LHCN-M2 (cell line): Measurements from ENCODE around the gene MAP3K9. TPM values are rescaled to one million over a fixed set of nuclear protein-coding genes. Genes with fewer than 3 reads are reported as not detected.

ENCODE experiments used
- DNase-seq: peaks from one replicate; pipeline ENCODE4 v3.0.0-alpha.2; 2012; ENCODE audit warnings: low read depth
- total RNA-seq: library from RNA; depleted of rRNA; stranded (reverse); fragments of >200 nt; gene quantifications from 2 replicates; pipeline ENCODE4 v1.2.3, GENCODE V29; 2014

The MAP3K9 gene
- total RNA-seq, 1 experiment from 2014 or later, result 0.75 TPM

- DNase-seq, result no peak
Measured at GRCh38 chr14:70821584-70822529, 12.5 kb upstream of the MAP3K9 start.

GRCh38 chr14:70816525-70816924, 7.2 kb upstream of the MAP3K9 start:
- no peak for DNase-seq

DNA sequence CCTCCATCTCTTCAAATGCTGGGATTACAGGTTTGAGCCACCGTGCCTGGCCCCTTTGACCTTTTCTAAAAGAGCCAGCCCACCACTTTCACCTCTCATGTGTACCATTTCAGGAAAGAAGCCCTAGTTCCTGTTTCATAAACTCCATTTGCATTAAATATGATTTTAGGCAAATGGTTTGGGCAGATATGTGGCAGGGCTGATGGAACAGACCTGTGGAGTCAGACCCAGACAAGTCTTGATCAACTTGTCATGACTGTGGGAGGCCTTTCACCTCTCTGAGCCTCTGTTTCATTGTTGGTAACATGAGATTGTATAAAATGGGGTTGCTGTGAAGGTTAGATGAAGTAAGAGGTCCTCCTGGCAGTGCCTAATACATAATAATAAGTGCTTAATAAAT, 5.2 kb upstream of the MAP3K9 start:
- no peak for DNase-seq

DNA sequence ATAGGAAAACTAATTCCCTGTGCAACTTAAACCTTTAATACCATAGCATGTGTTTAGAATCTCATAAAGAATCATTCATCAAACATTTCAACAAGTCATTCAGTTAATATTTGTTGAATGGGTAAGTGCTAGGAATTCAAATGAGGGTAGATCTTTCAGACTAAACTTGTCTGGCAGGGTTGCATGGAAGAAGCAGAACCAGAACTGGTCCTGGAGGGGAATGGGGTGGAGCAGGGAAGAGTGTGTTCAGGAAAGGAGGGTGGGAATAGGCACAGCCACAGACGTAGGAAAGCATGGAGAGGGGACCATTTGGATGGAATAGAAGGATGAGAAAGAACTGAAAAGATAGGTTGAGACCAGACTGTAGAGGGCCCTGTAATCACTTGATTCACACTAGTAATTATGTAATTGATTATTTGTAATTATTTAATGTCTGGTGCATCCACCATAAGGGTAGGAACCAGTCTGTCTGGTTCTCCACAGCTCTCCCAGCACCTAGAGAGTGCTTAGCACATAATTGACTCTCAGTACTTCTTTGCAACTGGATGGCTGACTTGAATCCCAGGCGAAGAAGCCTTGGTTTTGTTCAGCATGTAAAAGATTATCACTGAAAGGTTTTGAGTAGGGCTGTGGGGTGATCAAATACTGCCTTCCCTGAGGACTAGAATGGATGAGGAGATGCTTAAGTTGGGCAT, 3.0 kb upstream of the MAP3K9 start:
- DNase-seq, result no peak

- DNase-seq, result no peak
Measured at GRCh38 chr14:70811578-70811977, 2.3 kb upstream of the MAP3K9 start.

DNA sequence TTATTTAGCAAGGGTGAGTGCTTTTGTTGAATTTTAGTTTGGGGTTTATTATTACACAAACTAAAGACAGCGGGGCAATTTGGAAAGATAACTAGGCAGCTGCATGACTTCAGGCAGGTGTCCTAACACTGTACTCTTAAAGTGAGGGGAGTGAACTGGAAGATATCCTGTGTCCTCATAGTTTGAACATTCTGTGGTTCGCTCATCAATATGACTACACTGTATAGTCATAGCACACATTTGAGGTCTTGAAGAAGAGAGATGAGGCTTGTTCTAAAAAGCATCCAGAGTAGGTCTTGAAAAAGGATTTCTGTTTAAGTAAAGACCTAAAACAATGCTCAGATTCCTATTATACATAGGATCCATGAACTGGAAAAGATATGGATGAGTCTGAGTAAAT, 1.7 kb upstream of the MAP3K9 start:
- no peak for DNase-seq

DNA sequence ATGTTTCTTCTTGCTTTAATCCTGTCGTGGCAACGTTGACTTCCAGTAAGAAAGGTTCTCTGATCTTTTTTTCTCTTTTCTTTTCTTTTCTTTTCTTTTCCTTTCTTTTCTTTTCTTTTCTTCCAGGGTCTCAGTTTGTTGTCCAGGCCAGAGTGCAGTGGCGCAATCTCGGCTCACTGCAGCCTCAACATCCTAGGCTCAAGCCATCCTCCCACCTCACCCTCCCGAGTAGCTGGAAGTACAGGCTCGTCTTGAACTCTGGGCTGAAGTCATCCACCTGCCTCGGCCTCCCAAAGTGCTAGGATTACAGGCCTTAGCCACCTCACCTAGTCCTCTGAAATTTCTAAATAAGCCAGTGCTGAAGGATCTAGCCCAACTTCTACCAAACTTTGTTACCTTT, 1.3 kb upstream of the MAP3K9 start:
- no peak for DNase-seq

- no peak for DNase-seq
Measured at GRCh38 chr14:70808416-70809224, 693 bp downstream of the MAP3K9 start.

DNA sequence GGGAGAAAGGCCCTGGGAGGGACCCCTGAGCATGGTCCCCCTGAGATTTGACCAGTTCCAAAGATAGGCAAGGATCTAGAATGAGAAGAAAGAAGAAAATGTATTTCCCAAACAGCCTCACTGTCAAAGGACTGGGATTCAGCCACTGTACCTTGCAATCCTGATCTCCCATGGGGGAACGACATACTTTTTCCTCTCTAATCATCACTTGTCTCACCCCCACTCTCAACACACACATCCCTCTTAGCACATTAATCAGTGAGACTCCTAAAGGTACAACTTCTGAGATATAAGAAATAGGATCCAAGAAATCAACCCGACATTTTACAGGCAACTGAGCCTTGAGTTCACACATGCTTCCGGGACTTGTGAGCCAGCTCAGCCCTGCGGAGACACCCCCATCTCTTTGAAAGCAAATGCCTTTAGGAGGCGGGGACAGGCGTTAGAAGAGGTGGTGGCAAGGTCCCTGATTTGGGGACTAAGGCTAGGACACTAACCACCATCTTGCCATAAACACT, 1.4 kb downstream of the MAP3K9 start:
- no peak for DNase-seq

GRCh38 chr14:70804556-70805162, 4.7 kb downstream of the MAP3K9 start:
- DNase-seq, result no peak

DNA sequence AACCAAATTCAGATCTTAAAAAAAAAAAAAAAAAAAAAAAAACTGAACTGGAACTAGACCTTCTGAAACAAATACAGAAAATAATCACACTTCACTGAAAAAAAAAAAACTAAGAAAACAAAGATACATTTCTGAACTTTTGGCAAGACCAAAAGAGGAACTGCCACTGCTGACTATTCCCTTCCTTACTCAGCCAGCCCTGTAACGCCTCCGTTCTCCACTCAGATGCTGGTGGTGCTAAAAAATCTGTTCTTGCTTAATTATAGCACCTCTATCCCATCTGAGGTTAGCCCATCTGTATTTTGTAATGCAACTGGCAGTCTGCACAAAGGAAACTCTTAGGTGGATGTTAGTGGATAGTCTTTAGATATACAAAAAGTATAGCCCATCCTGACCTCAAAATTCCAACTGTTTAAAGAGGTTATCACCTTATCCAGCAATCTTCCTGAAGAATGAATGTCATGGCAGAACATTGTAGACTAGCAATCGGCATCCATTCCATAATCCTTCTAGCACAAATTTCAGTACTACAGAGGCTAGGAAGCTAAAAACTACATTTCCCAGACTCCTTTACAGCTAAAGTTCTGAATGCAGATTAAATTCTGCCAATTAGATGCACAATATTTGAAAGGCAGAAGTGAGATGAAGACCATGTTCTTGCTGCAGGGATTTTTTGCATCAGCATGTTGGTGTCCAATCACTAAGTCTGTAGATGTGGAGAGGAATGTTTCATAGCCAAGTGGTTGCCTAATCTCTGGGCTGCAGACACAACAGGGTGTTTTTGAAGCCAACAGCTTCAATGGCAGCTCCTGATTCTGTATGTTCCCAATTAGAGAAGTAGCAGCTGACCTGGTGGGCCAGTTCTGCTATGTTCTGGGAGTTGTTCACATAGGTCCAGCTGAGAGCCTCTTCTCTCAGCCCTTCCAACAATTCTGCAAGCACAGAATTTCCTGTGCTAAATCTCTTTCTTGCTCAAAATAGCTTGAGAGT, 5.7 kb downstream of the MAP3K9 start:
- DNase-seq, result no peak

GRCh38 chr14:70802379-70802778, 6.9 kb downstream of the MAP3K9 start:
- DNase-seq, result no peak

DNA sequence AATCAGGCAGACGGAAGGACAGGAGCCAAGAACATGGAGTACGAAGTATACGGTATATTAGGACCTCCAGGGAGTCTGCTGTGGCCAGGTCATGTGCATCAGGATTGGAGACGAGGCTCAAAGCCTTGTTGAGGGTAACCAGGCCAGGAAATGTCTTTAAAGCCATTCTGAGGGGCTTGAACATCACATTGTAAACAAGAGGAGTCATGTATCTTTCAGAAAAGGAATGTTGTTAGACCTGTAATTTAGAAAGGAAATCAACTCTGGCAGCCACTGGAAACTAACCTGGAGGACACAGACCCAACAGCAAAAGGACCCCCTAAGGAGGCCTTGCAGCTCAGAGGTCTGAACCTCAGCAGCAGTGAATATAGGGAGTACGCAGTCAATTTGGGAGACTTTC, 7.5 kb downstream of the MAP3K9 start:
- no peak for DNase-seq

DNA sequence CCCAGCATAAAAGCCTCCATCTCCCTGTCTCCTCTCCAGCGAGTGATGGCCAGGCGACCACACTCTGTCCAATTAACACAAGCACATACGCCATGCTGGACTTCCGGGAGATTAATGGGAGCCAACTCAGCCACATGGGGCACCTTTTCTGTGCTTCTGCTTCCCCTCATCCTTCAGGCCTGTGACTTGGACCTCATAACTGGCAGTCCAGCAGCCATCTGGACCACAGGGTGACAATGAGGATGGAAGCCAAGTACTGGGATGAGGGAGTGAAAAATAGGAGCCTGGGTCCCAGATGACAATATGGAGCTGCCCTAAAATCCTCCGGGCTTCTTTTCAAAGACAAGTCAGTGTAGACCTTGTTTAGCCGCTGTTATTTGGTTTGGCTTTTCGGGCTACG, 12.8 kb downstream of the MAP3K9 start:
- DNase-seq, result no peak

- no peak for DNase-seq
Measured at GRCh38 chr14:70794294-70794693, 15.0 kb downstream of the MAP3K9 start.

- DNase-seq, result no peak
Measured at GRCh38 chr14:70793637-70794036, 15.7 kb downstream of the MAP3K9 start.

DNA sequence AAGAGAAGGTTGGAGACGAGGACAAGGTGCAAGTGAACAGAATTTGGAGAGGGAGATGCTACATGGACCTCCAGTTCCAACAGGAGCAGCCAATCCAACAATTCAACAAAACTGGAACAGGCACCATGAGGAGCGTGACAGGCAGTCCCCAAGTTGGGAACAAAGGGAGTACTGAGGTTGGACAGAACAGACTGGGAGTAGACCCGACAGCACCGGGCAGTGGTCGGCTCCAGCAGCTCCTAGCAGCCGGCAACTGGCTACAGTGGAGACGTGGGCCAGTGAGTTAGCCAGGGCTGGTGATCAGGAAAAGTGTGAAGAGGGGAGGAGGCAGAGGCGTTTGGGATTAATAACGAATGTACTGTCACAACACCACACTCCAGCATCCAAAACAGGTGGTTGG, 16.4 kb downstream of the MAP3K9 start:
- DNase-seq, result no peak

DNA sequence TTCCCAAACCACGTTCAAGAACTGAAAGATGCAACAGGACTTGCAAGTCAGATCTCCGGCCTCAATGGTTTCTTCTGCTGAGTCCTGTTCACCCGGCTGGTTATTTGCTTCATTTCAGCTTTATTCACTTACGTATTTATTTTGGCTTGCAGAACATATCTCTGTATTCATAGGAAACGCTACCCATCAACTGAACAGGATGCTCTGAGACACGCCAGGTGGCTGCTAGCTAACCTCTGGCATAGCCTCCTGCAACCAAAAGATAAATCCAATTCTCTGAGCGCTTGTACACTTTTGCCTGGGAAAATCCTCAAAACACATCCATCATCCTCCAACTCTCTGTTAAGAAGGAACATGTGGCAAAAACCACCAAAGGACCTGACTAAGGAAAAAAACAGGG, 17.3 kb downstream of the MAP3K9 start:
- no peak for DNase-seq

DNA sequence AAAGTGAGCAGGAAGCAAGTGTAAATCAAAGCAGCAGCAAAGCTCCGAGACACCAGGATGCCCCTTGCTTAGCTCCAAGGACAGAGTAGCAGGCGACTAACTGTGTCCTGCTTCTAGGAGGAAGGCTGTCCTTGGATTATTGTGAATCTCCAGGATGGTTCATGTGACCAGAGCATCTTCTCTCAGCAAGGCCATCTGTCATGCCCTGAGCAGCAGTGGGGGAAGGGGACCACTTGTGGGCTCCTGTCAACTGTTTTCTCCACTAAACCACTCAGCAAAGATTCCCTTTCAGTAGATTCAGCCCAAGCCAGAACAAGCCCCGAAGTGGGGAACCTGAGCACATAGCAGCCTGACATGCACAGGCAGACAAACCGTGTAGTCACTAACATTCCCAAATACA, 19.4 kb downstream of the MAP3K9 start:
- no peak for DNase-seq

GRCh38 chr14:70789361-70789760, 20.0 kb downstream of the MAP3K9 start:
- peak; percentile 85 for DNase-seq
